GM12874 (cell line): Measurements from ENCODE around the gene SMOC2.

Source experiments
- TF ChIP-seq, protein P1 (sequence below): IDR thresholded peaks from 2 replicates; pipeline ENCODE4 v1.5.1; 2011; ENCODE audit warnings: low read depth, mild to moderate bottlenecking, control low read depth, low read length, moderate library complexity; ENCODE audit not compliant: insufficient read depth

Gene SMOC2

DNA sequence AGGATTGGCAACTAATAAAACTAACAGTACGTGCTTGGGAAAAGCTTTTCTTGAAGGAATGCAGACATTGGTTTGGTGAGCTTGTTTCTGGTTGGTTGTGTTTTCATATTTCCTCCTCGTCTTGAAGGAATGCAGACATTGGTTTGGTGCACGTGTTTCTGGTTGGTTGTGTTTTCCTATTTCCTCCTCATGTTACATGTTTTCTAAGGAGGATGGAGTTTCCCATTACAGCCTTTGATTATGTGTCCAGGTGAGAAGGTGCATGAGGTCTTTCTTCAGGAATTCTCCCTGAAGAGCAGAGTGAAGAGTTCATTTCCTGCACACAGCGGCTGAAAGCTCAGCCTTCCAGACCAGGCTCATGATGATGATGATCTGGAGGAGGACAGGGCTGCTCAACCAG lies 190.6 kb downstream of the SMOC2 start:
- TF ChIP-seq, protein P1, sequence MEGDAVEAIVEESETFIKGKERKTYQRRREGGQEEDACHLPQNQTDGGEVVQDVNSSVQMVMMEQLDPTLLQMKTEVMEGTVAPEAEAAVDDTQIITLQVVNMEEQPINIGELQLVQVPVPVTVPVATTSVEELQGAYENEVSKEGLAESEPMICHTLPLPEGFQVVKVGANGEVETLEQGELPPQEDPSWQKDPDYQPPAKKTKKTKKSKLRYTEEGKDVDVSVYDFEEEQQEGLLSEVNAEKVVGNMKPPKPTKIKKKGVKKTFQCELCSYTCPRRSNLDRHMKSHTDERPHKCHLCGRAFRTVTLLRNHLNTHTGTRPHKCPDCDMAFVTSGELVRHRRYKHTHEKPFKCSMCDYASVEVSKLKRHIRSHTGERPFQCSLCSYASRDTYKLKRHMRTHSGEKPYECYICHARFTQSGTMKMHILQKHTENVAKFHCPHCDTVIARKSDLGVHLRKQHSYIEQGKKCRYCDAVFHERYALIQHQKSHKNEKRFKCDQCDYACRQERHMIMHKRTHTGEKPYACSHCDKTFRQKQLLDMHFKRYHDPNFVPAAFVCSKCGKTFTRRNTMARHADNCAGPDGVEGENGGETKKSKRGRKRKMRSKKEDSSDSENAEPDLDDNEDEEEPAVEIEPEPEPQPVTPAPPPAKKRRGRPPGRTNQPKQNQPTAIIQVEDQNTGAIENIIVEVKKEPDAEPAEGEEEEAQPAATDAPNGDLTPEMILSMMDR = no peak

DNA sequence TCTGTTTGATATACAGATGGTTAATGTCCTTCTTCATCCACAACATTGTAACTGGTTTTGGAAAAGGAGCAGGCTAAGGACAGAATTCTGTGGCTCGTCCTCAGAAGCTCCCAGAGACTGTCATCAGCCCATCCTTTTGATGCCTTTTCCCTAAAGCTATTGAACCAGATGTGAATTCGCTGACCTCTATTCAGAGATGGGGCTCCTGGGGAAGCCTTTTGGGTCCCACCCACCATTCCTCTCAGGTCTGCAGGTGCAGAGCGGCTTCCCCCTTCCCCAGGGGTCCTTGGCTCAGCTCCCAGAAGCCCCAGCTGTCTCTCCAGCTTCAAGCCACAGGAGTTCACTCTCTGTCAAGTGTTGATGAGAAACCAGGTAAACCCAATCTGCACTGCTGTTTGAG lies 191.7 kb downstream of the SMOC2 start:
- TF ChIP-seq, protein P1 = no peak

DNA sequence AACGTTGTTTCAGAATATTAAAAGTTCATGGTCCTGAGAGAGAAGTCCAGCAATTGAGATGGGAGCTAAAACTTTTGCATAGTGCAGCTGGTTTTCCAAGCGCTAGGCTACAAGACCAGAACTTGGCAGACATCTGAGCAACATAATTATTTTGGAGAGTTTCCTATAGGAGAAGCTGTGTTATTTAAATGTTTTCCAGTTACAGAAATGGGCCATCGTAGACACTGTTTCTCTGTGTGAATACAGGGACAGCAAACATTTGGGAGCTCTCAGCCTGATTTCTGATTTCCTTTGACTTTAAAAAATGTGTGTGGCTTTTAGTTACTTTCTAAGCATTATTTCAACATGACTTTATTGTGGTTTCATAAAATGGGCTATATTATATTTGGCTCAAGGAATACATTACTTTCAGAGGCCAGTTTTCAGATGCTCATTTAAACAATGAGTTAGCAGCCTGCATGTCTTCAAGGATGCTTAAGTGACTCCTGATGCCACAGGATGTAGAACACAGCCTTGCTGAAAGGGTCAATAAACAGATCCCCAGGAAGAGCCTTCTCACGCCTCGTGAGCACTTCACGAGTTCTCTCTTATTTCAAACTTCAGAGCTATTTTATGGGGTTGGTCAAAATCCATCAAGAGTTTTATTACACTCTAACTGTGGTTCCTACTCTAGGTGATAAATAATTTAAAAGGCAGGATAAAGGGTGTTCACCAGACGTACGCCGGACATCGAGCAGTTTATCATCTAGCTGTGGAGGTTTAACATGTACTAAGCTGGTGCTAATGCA lies 193.8 kb downstream of the SMOC2 start:
- TF ChIP-seq, protein P1 = no peak

DNA sequence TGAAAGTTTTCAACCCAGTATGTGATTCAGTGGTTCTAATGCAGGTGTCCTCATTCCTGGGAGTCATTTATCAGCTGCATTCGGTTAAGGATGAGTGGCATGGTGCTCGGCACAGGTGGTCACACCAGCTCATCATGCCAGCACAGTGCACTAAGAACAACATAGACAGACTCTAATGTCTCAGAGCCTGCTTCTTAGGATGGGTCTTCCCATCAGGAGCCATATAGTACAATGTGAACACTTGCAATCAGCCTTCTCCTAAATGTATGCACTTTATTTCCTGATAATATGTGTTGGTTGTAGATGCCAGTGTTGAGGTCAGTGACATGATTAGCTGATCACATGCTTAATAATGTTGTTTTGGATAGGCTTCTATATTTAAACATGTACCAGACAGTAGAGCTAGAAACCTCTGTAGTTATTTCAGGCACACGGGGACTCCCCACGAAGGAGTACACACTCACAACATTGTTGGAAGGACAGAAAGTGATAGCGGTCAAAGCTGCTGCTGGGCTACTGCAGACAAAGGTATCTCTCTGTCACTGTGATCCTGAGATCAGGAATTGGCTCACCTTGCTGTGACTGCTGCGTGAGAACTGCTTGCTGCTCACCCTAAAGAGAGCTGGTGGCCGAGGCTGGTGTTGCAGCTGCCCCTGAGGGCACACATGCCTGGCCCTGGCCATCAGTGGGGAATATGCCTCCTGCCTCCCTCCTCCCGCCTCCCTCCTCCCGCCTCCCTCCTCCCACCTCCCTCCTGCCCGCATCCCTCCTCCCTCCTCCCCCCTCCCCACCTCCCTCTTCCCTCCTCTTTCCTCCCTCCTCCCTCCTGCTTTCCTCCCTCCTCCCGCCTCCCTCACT lies 195.4 kb downstream of the SMOC2 start:
- TF ChIP-seq, protein P1 = no peak

DNA sequence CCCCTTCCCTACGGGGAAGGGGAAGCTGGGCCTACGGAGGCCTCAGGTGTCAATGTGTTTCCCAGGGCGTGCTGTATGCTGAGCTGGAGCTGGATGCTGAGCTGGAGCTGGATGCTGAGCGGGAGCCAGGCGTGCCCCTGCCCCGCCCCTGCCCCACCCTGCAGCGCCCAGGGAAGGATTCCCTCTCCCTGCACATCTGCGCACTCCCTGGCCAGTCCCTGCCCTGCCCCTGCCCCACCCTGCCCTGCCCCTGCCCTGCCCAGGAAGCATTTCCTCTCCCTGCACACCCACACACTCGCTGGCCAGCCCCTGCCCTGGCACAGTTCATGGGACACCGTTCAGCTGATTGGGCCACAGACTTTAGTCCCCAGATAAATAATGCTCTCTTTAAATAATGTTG lies 196.8 kb downstream of the SMOC2 start:
- TF ChIP-seq, protein P1 = no peak

DNA sequence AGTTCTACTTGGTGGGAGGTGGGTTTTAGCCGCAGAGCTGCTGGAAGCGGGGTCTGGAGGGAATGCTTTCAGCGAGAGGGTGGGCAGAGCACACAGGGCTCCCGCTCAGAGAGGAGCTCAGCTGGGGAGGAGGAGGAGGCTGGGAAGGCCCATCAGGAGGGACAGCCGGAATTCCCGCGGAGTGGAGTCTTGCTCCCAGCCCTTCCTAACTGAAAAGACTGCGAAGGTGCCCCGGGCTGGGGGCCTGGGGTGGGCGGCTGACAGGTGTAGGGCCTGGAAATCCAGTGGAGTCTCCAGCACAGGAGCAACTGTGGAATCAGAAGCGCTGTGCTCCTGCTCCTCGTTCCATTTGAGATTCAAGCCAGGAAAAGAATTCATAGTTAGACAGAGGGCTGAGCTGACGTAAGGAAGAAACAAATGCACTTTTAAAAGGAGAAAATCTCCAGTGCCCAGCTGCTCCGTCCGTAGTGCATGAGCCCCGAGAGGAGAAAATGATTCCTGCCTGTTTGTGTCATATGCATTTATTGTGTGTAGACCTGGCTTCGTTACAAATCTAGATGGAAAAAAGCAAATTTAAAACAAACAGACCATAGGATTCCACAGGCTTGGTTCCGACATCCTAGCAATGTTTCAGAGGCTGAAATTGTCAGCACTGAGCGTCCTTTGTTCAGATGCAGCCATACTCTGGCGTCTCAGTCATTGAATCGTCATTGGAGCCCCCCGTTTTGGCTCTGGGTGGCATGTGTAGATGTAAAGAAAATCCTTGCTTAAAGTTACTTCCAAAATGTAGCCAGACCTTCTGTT lies 197.7 kb downstream of the SMOC2 start:
- TF ChIP-seq, protein P1 = no peak

DNA sequence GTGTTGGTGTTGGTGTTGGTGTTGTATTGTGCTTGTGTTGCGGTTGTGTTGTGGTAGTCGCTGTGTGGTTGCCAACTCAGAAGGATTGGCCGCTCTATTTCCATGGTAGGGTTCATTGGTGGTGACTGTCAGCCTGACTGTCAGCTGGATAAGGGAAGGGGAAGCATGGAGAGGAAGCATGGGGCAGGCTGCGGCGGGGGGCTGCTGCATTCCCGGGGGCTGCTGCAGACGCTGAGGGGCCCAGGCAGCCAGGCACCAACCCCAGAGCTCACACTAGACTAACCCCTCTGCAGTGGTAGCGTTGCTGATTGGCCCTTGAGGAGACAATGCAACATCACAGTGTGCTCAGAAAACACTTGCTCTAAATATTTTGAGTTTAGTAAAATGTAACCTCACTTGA lies 199.2 kb downstream of the SMOC2 start:
- TF ChIP-seq, protein P1 = no peak
